ENCODE measurements around the gene PSMF1. TPM values are rescaled to one million over a fixed set of nuclear protein-coding genes. Genes with fewer than 3 reads are reported as not detected.
A peak's percentile ranks its signal among the peaks of the same experiment; 100 is the strongest.

The PSMF1 gene
- total and polyA plus RNA-seq, 8 donors: 22.0 to 297 (median 43.2) TPM

- no peak for TF ChIP-seq EP300 (IDR thresholded peaks at IDR 0.05)
- H3K27ac ChIP-seq: no peak overlapping the region
- no peaks in the 10 kb centered on the region for H3K27me3 ChIP-seq
- H3K9me3 ChIP-seq: no peaks in the 10 kb centered on the region
- DNase-seq: no peak
- H3K4me1 ChIP-seq: no peaks in the 10 kb centered on the region
- no peak overlapping the region for H3K4me3 ChIP-seq
- peaks cover 62 to 100% (median 98%) of the 10 kb centered on the region in 4 donors for H3K36me3 ChIP-seq
- WGBS, 5 donors: 93 to 96% (median 95%) methylated on average over 5 of the region's 5 CpGs
- intact Hi-C loops (cut with DNase I; ENCODE audit: low total_unique reads): no loop called here
These were observed 50.8 kb downstream of the PSMF1 start for GRCh38 chr20:1169224-1169623.

GRCh38 chr20:1171461-1172093, 53.2 kb downstream of the PSMF1 start:
- 50 to 65% (median 64%) methylated on average over 3 to 4 of the region's 4 CpGs for WGBS, 5 donors
- no peak for TF ChIP-seq POLR2A (IDR thresholded peaks at IDR 0.05)
- TF ChIP-seq CTCF (IDR thresholded peaks at IDR 0.05): no peak
- TF ChIP-seq POLR2AphosphoS5 (IDR thresholded peaks at IDR 0.05): no peak
- no peak for TF ChIP-seq EP300 (IDR thresholded peaks at IDR 0.05)

GRCh38 chr20:1173698-1174097, 55.3 kb downstream of the PSMF1 start:
- no peaks in the 10 kb centered on the region for H3K9me3 ChIP-seq
- peaks cover 22 to 91% (median 84%) of the 10 kb centered on the region in 4 donors for H3K36me3 ChIP-seq
- no peaks in the 10 kb centered on the region for H3K27me3 ChIP-seq
- 58 to 84% (median 76%) methylated on average over 4 of the region's 4 CpGs for WGBS, 5 donors
- no peak overlapping the region for H3K27ac ChIP-seq
- no peak overlapping the region for H3K4me3 ChIP-seq
- TF ChIP-seq POLR2A (IDR thresholded peaks at IDR 0.05) (no peak), CTCF (IDR thresholded peaks at IDR 0.05) (no peak), EP300 (IDR thresholded peaks at IDR 0.05) (no peak)
- no peak for DNase-seq
- intact Hi-C loops (cut with DNase I; ENCODE audit: low total_unique reads): no loop called here
- H3K4me1 ChIP-seq: no peaks in the 10 kb centered on the region

More at GRCh38 chr20:1171461-1172093, 53.2 kb downstream of the PSMF1 start:
- DNase-seq: peak in 1 of 2 donors; percentile 69
- Histone ChIP-seq H3K4me3 (no peak overlapping the region), H3K36me3 (peaks cover 40 to 99% (median 98%) of the 10 kb centered on the region in 4 donors), H3K27ac (no peak overlapping the region), H3K4me1 (no peaks in the 10 kb centered on the region), H3K9me3 (no peaks in the 10 kb centered on the region), H3K27me3 (no peaks in the 10 kb centered on the region)
- intact Hi-C loops (cut with DNase I; ENCODE audit: low total_unique reads): no loop called here

GRCh38 chr20:1174787-1175186, 56.4 kb downstream of the PSMF1 start:
- Histone ChIP-seq H3K4me1 (no peaks in the 10 kb centered on the region), H3K36me3 (peaks cover 11 to 89% (median 73%) of the 10 kb centered on the region in 4 donors), H3K27ac (no peak overlapping the region), H3K4me3 (no peak overlapping the region), H3K9me3 (no peaks in the 10 kb centered on the region), H3K27me3 (no peaks in the 10 kb centered on the region)
- intact Hi-C loops (cut with DNase I; ENCODE audit: low total_unique reads): no loop called here
- DNase-seq: no peak
- WGBS, 5 donors: 80 to 91% (median 86%) methylated on average over 8 of the region's 8 CpGs
- TF ChIP-seq POLR2AphosphoS5 (IDR thresholded peaks at IDR 0.05): no peak
- no peak for TF ChIP-seq CTCF (IDR thresholded peaks at IDR 0.05)
- TF ChIP-seq EP300 (IDR thresholded peaks at IDR 0.05): no peak
- TF ChIP-seq POLR2A (IDR thresholded peaks at IDR 0.05): no peak

GRCh38 chr20:1177680-1178079, 59.3 kb downstream of the PSMF1 start:
- Histone ChIP-seq H3K27me3 (peaks cover 0 to under 1% (median 0%) of the 10 kb centered on the region in 3 donors), H3K4me1 (no peaks in the 10 kb centered on the region), H3K9me3 (no peaks in the 10 kb centered on the region), H3K36me3 (peaks cover 0 to 70% (median 49%) of the 10 kb centered on the region in 4 donors), H3K4me3 (no peak overlapping the region), H3K27ac (no peak overlapping the region)
- intact Hi-C loops (cut with DNase I; ENCODE audit: low total_unique reads): no loop called here
- no peak for DNase-seq
- 82 to 87% (median 86%) methylated on average over 5 of the region's 5 CpGs for WGBS, 5 donors
- TF ChIP-seq CTCF (IDR thresholded peaks at IDR 0.05) (no peak), POLR2A (IDR thresholded peaks at IDR 0.05) (no peak), EP300 (IDR thresholded peaks at IDR 0.05) (no peak)

Measured in stomach (tissue), 9 donors.